Hepatocyte (in vitro differentiated cells): ENCODE data around the gene ENGASE. TPM values are rescaled to one million over a fixed set of nuclear protein-coding genes. Genes with fewer than 3 reads are reported as not detected.

Experiments
- DNase-seq: peaks from one replicate; pipeline ENCODE4 v3.0.0-alpha.2; 2016; ENCODE audit warnings: low spot score
- H2AFZ ChIP-seq: fragments of 200-600 bp; sonication (generic); 2 replicates; pipeline ENCODE4 v1.6.0; 2016; ENCODE audit warnings: antibody characterized with exemption, mild to moderate bottlenecking
- H3K27ac ChIP-seq: fragments of 200-600 bp; sonication (generic); 2 replicates; pipeline ENCODE4 v1.5.1; 2016; ENCODE audit warnings: mild to moderate bottlenecking
- H3K27me3 ChIP-seq: fragments of 200-600 bp; sonication (generic); 2 replicates; pipeline ENCODE4 v1.6.1; 2016
- H3K36me3 ChIP-seq: fragments of 200-600 bp; sonication (generic); replicated peaks from 2 replicates; pipeline ENCODE4 v1.5.1; 2016; ENCODE audit warnings: low read depth; ENCODE audit not compliant: insufficient read depth
- H3K4me1 ChIP-seq: fragments of 200-600 bp; sonication (generic); 2 replicates; pipeline ENCODE4 v1.5.1; 2016; ENCODE audit warnings: mild to moderate bottlenecking, moderate library complexity; ENCODE audit not compliant: insufficient read depth
- H3K4me2 ChIP-seq: fragments of 200-600 bp; sonication (generic); 2 replicates; pipeline ENCODE4 v1.6.0; 2016
- H3K4me3 ChIP-seq: fragments of 200-600 bp; sonication (generic); 2 replicates; pipeline ENCODE4 v1.5.1; 2016; ENCODE audit warnings: mild to moderate bottlenecking
- H3K79me2 ChIP-seq: fragments of 200-600 bp; sonication (generic); 2 replicates; pipeline ENCODE4 v1.6.0; 2017; ENCODE audit warnings: mild to moderate bottlenecking
- H3K9me2 ChIP-seq: fragments of 200-600 bp; sonication (generic); replicated peaks from 2 replicates; pipeline ENCODE4 v1.6.0; 2017; ENCODE audit warnings: mild to moderate bottlenecking; ENCODE audit not compliant: insufficient read depth
- H3K9me3 ChIP-seq: fragments of 200-600 bp; sonication (generic); 2 replicates; pipeline ENCODE4 v1.5.1; 2016; ENCODE audit warnings: low read depth, mild to moderate bottlenecking
- H4K20me1 ChIP-seq: fragments of 200-600 bp; sonication (generic); 2 replicates; pipeline ENCODE4 v1.6.0; 2016; ENCODE audit warnings: mild to moderate bottlenecking; ENCODE audit not compliant: insufficient read depth, poor library complexity, severe bottlenecking
- EZH2 ChIP-seq: fragments of 200-600 bp; sonication (generic); IDR thresholded peaks from 2 replicates; pipeline ENCODE4 v1.6.1; 2016; ENCODE audit warnings: antibody characterized with exemption, mild to moderate bottlenecking, borderline replicate concordance
- EZH2phosphoT487 ChIP-seq: fragments of 200-600 bp; sonication (generic); IDR thresholded peaks from one replicate; pipeline ENCODE4 v1.6.1; 2018; ENCODE audit warnings: antibody characterized with exemption, mild to moderate bottlenecking, low read depth, moderate library complexity; ENCODE audit not compliant: unreplicated experiment, severe bottlenecking
- WGBS: methylation state at CpG from one replicate; pipeline ENCODE4 v1.1.6; 2016; ENCODE audit warnings: low lambda C conversion rate; ENCODE audit errors: missing lambda C conversion rate; 5-methylcytosine and 5-hydroxymethylcytosine counted together
- polyA plus RNA-seq: library from polyadenylated mRNA; unstranded; fragments of >200 nt; fragmentation: Nextera tagmentation; extraction: Ambion mirVana; gene quantifications from 2 replicates; pipeline ENCODE4 v1.2.1, GENCODE V29; 2016
- total RNA-seq: library from RNA; depleted of rRNA; stranded (reverse); fragments of >200 nt; gene quantifications from 2 replicates; pipeline ENCODE4 v1.2.3, GENCODE V29; 2014
- TF ChIP-seq, protein P1 (sequence below): fragments of 200-600 bp; sonication (generic); IDR thresholded peaks from 2 replicates; pipeline ENCODE4 v1.5.1; 2016; ENCODE audit warnings: antibody characterized with exemption, mild to moderate bottlenecking; ENCODE audit not compliant: poor library complexity

The ENGASE gene
- total and polyA plus RNA-seq, 2 experiments from 2014 or later: 24.4 to 34.0 TPM

DNA sequence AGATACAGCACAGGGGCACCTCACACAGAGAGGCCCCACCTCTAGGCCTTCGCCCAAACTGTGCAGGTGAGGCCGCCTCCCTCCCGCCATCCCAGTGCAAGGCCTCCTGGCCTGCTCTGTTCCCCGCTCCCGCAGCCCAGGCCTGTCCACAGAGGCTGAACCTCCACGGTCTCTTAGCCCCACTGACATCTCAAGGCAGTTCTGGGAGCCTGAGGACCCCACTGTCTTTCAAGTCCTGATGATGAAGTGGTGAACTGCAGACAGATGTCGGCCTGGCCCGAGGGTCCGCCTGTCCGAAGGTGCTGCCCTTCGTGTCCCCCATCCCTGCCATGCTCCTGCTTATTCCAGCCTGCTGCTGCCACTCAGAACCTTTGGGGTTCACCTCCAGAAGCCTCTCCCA is 32.3 kb downstream of the ENGASE start:
- Histone ChIP-seq H3K27me3 (no peaks in the 10 kb centered on the region), H3K79me2 (no peaks in the 10 kb centered on the region)
- 94% methylated on average over 11 of the region's 11 CpGs for WGBS

DNA sequence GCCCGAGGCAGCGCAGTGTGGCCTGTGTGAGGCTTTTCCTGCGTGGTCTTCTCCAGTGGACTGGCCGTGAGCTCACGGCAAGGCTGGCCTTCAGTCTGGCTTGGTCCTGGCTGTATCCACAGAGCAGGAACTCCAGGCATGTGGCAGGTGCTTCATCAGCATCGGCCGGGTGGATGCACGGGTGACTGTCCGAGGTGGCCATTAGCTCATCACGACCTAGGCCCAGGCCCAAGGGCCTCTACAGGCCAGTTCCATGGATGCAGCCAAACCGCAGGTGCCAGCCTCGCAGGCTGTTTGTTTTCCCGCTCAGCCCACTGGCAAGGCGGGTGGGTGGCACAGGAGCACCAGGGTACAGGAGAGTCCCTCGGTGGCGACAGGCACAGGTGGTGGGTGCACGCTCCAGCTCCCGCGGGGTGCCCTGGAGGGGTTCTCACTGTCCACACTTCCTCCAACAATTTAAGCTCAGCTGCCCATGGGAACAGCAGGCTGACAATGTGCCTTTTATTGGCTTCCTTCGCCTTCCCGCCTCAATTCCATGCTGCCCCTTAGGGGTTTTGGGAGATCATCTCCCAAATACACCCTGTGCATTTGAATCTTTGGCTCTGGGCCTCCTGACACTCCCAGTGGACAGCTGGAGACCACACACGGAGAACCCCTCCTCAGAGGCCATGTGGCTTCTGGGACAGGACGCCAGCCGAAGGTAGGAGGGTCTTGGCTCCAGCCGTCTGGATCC is 33.0 kb downstream of the ENGASE start:
- 87% methylated on average over 25 of the region's 25 CpGs for WGBS
- no peak overlapping the region for H3K27ac ChIP-seq
- H3K9me2 ChIP-seq: no peaks in the 10 kb centered on the region
- H4K20me1 ChIP-seq: no peaks in the 10 kb centered on the region
- H3K4me1 ChIP-seq: no peaks in the 10 kb centered on the region
- no peaks in the 10 kb centered on the region for H3K9me3 ChIP-seq
- no peak overlapping the region for H2AFZ ChIP-seq
- no peak for DNase-seq
- no peaks in the 10 kb centered on the region for H3K36me3 ChIP-seq
- H3K4me2 ChIP-seq: no peak overlapping the region
- H3K27me3 ChIP-seq: no peaks in the 10 kb centered on the region
- H3K79me2 ChIP-seq: no peaks in the 10 kb centered on the region
- no peak overlapping the region for H3K4me3 ChIP-seq
- TF ChIP-seq EZH2phosphoT487 (no peak), EZH2 (no peak)
- TF ChIP-seq, protein P1, sequence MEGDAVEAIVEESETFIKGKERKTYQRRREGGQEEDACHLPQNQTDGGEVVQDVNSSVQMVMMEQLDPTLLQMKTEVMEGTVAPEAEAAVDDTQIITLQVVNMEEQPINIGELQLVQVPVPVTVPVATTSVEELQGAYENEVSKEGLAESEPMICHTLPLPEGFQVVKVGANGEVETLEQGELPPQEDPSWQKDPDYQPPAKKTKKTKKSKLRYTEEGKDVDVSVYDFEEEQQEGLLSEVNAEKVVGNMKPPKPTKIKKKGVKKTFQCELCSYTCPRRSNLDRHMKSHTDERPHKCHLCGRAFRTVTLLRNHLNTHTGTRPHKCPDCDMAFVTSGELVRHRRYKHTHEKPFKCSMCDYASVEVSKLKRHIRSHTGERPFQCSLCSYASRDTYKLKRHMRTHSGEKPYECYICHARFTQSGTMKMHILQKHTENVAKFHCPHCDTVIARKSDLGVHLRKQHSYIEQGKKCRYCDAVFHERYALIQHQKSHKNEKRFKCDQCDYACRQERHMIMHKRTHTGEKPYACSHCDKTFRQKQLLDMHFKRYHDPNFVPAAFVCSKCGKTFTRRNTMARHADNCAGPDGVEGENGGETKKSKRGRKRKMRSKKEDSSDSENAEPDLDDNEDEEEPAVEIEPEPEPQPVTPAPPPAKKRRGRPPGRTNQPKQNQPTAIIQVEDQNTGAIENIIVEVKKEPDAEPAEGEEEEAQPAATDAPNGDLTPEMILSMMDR: no peak

More for the DNA sequence above, 32.3 kb downstream of the ENGASE start:
- no peaks in the 10 kb centered on the region for H4K20me1 ChIP-seq
- no peak overlapping the region for H3K4me2 ChIP-seq
- TF ChIP-seq, protein P1: no peak
- TF ChIP-seq EZH2phosphoT487: no peak
- TF ChIP-seq EZH2: no peak
- no peak overlapping the region for H3K4me3 ChIP-seq
- H3K4me1 ChIP-seq: no peaks in the 10 kb centered on the region
- no peak for DNase-seq
- no peak overlapping the region for H3K27ac ChIP-seq
- H3K36me3 ChIP-seq: no peaks in the 10 kb centered on the region
- no peak overlapping the region for H2AFZ ChIP-seq
- H3K9me2 ChIP-seq: no peaks in the 10 kb centered on the region
- H3K9me3 ChIP-seq: no peaks in the 10 kb centered on the region

DNA sequence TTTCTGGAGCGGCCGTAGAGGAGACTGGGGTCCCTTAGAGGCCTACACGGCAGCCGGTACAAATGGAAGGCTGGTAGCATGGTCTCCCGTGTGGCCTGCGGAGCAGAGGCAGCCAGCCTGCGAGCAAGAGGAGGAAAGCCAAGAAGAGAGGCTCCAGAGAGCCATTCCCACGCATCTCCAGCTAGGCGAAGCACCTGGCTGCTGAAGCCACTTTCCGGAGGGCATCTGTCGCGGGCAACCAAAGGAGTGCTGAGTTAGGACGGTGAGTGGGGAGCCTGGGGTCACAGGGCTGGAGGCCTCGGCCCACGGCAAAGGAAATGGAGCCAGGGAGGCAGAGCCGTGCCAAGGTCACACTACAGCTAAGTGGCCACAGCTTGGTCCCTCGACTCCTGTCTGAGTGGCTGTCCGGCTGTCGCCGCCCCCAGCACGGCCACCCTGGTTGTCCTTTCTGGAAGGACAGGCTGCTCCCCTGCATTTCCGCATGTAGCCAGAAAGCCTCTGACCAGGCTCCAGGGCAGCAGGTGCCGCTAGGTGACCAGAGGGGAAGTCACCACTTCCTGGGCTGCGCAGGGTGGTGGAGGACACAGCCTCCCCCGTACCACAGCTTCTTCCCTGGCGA is 33.7 kb downstream of the ENGASE start:
- Histone ChIP-seq H2AFZ (no peak overlapping the region), H3K27ac (no peak overlapping the region), H4K20me1 (no peaks in the 10 kb centered on the region), H3K79me2 (no peaks in the 10 kb centered on the region), H3K9me2 (no peaks in the 10 kb centered on the region), H3K4me1 (no peaks in the 10 kb centered on the region), H3K36me3 (no peaks in the 10 kb centered on the region), H3K4me2 (no peak overlapping the region), H3K4me3 (no peak overlapping the region), H3K9me3 (no peaks in the 10 kb centered on the region), H3K27me3 (no peaks in the 10 kb centered on the region)
- 85% methylated on average over 26 of the region's 26 CpGs for WGBS
- no peak for TF ChIP-seq EZH2phosphoT487
- TF ChIP-seq, protein P1: no peak
- no peak for TF ChIP-seq EZH2
- no peak for DNase-seq
